ENCODE measurements around the gene GABRD. TPM values are rescaled to one million over a fixed set of nuclear protein-coding genes. Genes with fewer than 3 reads are reported as not detected.
A peak's percentile ranks its signal among the peaks of the same experiment; 100 is the strongest.

The GABRD gene
- total and polyA plus RNA-seq, 2 donors from 2014 or later, result 0.63 to 1.1 TPM

GRCh38 chr1:2047749-2048729 is 28.9 kb downstream of the GABRD start:
- Histone ChIP-seq H3K9ac (ENCODE audit: low read length in 3 of 3) (no peak overlapping the region), H3K36me3 (ENCODE audit: control insufficient read depth in 2 of 3, insufficient read depth in 3 of 3, low read length in 3 of 3) (no peaks in the 10 kb centered on the region), H3K27me3 (ENCODE audit: control insufficient read depth, insufficient read depth, low read length) (peaks cover 2% of the 10 kb centered on the region), H3K4me1 (ENCODE audit: control insufficient read depth in 2 of 3, insufficient read depth in 2 of 3, low read depth in 1 of 3, low read length in 3 of 3) (peaks cover 2 to 24% (median 5%) of the 10 kb centered on the region in 3 donors), H3K9me3 (ENCODE audit: control insufficient read depth in 2 of 3, insufficient read depth in 1 of 3, low read length in 3 of 3) (no peaks in the 10 kb centered on the region), H3K4me3 (ENCODE audit: low read length in 3 of 3) (no peak overlapping the region), H3K27ac (ENCODE audit: low read depth in 2 of 2, low read length in 2 of 2) (no peak overlapping the region)
- TF ChIP-seq, protein P1, sequence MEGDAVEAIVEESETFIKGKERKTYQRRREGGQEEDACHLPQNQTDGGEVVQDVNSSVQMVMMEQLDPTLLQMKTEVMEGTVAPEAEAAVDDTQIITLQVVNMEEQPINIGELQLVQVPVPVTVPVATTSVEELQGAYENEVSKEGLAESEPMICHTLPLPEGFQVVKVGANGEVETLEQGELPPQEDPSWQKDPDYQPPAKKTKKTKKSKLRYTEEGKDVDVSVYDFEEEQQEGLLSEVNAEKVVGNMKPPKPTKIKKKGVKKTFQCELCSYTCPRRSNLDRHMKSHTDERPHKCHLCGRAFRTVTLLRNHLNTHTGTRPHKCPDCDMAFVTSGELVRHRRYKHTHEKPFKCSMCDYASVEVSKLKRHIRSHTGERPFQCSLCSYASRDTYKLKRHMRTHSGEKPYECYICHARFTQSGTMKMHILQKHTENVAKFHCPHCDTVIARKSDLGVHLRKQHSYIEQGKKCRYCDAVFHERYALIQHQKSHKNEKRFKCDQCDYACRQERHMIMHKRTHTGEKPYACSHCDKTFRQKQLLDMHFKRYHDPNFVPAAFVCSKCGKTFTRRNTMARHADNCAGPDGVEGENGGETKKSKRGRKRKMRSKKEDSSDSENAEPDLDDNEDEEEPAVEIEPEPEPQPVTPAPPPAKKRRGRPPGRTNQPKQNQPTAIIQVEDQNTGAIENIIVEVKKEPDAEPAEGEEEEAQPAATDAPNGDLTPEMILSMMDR (IDR thresholded peaks at IDR 0.05; ENCODE audit: borderline replicate concordance, extremely low read depth, insufficient read depth), result no peak
- FAIRE-seq (no peak), DNase-seq (peak in 1 of 5 donors; percentile 60)
- intact Hi-C loops (cut with DNase I), result loop anchor here (10.0 kb wide), 1 partner anchor 93 kb away; no protein-coding TSS in a partner anchor

DNA sequence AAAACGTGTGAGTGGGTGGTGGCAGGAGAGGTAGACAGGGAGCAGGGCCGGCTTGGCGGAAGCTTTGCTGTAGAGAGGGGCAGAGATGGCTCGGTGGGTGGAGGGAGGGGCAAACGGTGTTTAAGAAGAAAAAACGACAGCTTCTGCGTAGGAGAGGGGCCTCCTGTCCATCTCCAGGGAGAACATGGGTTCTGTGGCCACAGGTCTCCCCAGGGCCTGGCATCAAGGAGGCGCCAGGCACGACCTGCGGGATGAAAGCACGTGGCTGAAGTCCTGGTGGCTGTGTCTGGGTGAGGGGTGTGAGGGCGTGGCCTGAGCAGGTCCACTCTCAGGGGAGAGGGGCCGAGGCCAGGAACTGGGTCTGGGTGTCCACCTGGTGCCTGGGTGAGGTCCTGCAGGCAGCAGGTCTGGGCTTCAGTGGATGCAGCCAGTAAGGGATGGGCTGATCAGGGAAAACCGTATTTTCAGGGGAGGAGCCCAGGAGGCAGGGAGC is 30.1 kb downstream of the GABRD start:
- Histone ChIP-seq H3K36me3 (ENCODE audit: control insufficient read depth in 2 of 3, insufficient read depth in 3 of 3, low read length in 3 of 3) (no peaks in the 10 kb centered on the region), H3K4me3 (ENCODE audit: low read length in 3 of 3) (peak overlapping the region; percentile 3 to 72 (median 50)), H3K9ac (ENCODE audit: low read length in 3 of 3) (peak overlapping the region in 1 of 3 donors; percentile 78), H3K27ac (ENCODE audit: low read depth in 2 of 2, low read length in 2 of 2) (peak overlapping the region; percentile 75 to 80), H3K9me3 (ENCODE audit: control insufficient read depth in 2 of 3, insufficient read depth in 1 of 3, low read length in 3 of 3) (no peaks in the 10 kb centered on the region), H3K4me1 (ENCODE audit: control insufficient read depth in 2 of 3, insufficient read depth in 2 of 3, low read depth in 1 of 3, low read length in 3 of 3) (peaks cover 2 to 24% (median 5%) of the 10 kb centered on the region in 3 donors), H3K27me3 (ENCODE audit: control insufficient read depth, insufficient read depth, low read length) (peaks cover 2% of the 10 kb centered on the region)
- TF ChIP-seq, protein P1 (IDR thresholded peaks at IDR 0.05; ENCODE audit: borderline replicate concordance, extremely low read depth, insufficient read depth), result peak; percentile 22
- no peak for FAIRE-seq
- peak; percentile 71 to 88 (median 74) for DNase-seq
- intact Hi-C loops (cut with DNase I), result loop anchor here (10.0 kb wide), 1 partner anchor 94 kb away; no protein-coding TSS in a partner anchor

DNA sequence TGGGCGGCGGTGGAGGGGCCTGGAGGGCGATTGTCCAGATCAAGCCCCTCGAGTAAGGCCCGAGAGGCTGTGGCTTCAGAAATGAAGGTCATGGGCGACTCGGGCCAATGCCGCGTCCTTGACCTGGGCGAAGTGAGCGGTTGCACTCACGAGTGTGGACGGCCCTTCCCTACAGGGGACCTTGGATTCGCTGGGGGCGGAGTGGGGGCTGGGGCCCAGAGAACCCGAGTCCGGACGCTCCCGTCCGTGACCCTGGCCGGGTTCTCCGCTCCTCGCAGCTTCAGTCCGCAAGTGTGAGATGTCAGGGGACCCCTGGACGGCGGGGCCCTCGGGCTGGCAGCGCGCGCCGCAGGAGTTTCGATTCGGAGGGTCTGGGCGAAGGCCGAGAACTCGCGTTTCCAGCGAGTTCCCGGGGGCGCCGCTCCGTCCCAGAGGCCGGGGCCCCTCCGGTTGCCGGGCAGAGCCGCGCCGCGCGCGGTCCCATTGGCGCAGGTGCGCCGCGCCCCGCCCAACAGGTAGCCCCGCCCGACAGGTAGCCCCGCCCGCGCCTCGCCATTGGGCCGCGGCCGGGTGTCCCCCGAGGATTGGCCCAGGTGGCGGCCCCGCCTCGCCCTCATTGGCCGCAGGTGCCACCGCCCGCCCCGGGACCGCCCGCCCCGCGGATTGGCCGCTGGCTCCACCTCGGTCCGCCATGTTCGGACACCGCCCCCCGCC is 30.7 kb downstream of the GABRD start, which contains the start of gene PRKCZ:
Gene PRKCZ (plus strand): TSS at position 694 of the 714 bp plus-strand sequence. CDS start 220 bp downstream, outside the sequence.
- no peak for FAIRE-seq

More for the DNA sequence above, 30.7 kb downstream of the GABRD start, which contains the start of gene PRKCZ:
- Histone ChIP-seq H3K27me3 (ENCODE audit: control insufficient read depth, insufficient read depth, low read length) (peaks cover 2% of the 10 kb centered on the region), H3K9ac (ENCODE audit: low read length in 3 of 3) (peak within 1 kb of the TSS in 1 of 3 donors; percentile 78), H3K9me3 (ENCODE audit: control insufficient read depth in 2 of 3, insufficient read depth in 1 of 3, low read length in 3 of 3) (no peaks in the 10 kb centered on the region), H3K27ac (ENCODE audit: low read depth in 2 of 2, low read length in 2 of 2) (peak within 1 kb of the TSS; percentile 75 to 80), H3K36me3 (ENCODE audit: control insufficient read depth in 2 of 3, insufficient read depth in 3 of 3, low read length in 3 of 3) (no peaks in the 10 kb centered on the region), H3K4me3 (ENCODE audit: low read length in 3 of 3) (peak within 1 kb of the TSS; percentile 3 to 72 (median 50)), H3K4me1 (ENCODE audit: control insufficient read depth in 2 of 3, insufficient read depth in 2 of 3, low read depth in 1 of 3, low read length in 3 of 3) (peaks cover 2 to 20% (median 5%) of the 10 kb centered on the region in 3 donors)
- intact Hi-C loops (cut with DNase I), result loop anchor here (10.0 kb wide), 1 partner anchor 95 kb away; no protein-coding TSS in a partner anchor
- TF ChIP-seq, protein P1 (IDR thresholded peaks at IDR 0.05; ENCODE audit: borderline replicate concordance, extremely low read depth, insufficient read depth), result no peak
- peak; percentile 94 to 97 (median 95) for DNase-seq
